C1 segment of cervical spinal cord (tissue), 14 donors: ENCODE measurements around the gene CLNS1A.
"Not testable (repeated sequence)": the region's sequence is repeated elsewhere in the genome, so short reads cannot be mapped to it uniquely, and the experiment has no call there.

Source experiments
- DNase-seq, 14 donors: peaks; one replicate each; lab custom pipeline; 2025; lab: John Stamatoyannopoulos, UW

CLNS1A gene, protein sequence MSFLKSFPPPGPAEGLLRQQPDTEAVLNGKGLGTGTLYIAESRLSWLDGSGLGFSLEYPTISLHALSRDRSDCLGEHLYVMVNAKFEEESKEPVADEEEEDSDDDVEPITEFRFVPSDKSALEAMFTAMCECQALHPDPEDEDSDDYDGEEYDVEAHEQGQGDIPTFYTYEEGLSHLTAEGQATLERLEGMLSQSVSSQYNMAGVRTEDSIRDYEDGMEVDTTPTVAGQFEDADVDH

DNA sequence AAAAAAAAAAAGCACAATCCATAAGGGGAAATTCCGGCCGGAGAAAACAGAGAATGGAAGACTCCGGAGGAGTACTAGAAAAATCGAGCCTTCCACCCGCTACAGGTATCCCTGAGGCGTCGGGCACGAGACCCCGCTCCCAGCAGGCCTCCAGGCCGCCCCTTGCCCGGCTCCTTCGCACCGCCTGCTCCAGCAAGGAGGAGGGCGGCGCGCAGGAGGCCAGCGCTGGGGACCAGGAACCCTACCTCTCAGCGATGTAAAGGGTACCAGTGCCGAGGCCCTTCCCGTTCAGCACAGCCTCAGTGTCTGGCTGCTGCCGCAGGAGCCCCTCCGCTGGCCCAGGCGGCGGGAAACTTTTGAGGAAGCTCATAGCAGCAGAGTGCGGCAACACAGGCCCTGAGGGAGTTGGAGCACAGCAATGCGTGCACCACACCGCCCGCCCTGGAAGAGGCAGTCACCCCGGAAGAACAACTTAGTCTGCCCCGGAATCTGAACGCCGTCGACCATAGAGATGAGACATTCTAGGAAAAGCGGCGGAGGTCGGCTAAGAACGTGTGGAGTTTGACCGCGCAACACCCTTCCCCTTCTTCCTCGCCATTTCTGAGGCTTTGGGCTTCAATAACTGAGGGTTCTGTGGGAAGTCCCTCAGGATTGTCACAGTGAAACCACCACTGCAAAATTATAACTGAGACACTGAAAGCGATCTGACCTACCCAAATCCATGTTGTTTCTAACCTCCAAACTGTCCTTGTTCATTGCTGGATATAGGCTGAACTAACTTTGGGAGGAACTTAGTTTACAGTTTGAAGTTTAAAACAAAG lies at the start of gene CLNS1A:
TSS of gene CLNS1A (minus strand) at position 450 of the 821 bp plus-strand sequence. CDS start at position 370, 80 bp downstream.
- DNase-seq, result peak; percentile 7 to 90 (median 86)

DNA sequence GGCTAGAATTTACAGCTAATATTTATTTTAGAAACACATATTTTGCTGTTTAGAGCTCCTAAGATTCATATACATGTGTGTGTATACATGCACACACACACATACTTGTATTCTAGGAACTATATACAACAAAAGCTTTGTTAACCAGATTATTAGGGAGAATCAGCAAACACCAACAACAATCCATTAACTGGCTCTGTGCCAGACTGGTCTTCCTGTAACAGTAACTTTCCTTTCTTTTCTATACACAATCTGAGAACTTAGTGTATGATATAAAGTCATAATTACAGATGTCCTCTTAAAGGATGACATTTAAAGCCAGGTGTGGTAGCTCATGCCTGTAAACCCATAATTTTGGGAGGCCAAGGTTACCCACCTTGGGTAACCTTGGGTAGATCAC lies 49.5 kb upstream of the CLNS1A start:
- no peak for DNase-seq

DNA sequence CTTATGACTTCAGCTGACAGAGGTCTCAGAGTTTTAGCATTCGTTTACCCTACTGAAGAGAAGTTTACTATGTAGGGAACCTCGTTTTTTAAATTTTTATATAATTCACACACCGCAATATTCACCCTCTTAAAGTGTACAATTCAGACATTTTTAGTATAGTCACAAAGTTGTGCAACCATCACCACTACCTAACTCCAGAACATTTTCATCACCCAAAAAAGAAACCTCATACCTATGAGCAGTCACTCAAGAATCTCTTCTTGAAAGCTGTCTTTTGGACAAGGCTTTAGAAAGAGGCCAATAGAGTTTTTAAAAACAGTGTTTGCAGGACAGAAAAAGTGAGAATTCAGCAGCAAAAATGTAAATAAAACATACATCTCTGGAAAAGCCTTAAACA lies 39.5 kb upstream of the CLNS1A start:
- DNase-seq, result no peak

DNA sequence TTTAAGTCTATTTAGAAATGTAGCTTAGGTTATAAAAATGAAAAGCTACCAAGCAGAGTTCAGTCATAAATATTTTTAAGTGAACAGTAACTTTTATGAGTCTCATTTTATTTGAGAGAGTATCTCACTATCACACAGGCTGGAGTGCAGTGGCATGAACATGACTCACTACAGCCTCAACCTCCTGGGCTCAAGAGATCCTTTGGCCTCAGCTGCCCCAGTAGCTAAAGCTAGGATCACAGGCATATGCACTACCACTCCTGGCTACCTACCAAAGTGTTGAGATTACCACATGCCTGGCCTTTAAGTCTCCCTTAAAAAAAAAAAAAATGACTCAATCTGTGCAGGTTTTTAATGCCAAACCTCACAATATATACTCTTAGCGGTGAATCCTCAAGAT lies 34.7 kb upstream of the CLNS1A start:
- DNase-seq, result peak in 1 of 14 donors; percentile 1

DNA sequence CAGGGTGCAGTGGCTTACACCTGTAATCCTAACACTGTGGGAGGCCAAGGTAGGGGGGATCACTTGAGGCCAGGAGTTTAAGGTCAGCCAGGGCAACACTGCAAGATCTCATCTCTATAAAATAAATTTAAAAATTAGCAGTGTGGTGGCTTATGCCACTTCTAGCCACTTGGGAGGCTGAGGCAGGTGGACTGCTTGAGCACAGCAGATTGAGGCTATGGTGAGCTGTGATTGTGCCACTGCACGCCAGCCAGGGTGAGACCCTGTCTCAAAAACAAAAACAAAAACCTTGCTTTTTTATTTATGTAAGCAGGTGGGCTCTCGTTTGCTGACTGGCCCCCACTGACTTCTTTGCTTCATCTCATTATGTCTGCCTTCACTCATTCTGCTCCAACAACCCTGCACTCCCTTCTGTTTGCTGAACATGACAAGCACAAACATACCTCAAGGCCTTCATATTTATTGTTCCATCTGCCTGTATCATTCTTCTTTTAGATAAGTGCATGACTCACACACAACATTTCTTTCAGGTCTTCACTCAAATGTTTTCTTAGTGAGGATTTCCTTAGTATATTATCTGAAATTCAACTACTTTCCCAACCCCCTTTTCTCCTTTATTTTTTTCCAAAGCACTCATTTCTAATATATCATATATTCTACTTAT lies 32.4 kb upstream of the CLNS1A start:
- DNase-seq, result no peak

DNA sequence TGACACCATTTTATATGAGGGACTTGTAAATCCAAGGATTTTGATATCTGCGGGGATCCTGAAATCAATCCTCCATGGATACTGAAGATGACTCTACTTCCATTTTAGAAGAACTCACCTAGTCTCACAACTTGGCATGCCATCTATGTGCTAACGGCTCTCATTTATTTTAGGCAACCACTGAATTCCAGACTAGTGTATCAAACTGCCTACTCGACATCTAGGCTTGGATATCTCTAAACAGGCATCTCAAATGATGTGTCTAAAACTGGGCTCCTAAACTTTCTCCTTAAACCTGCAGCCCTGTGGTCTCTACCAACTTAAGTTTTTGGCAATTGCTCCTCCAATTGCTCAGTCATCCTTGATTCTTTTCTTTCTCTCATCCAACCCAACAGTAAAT lies 31.2 kb upstream of the CLNS1A start:
- DNase-seq, result no peak

DNA sequence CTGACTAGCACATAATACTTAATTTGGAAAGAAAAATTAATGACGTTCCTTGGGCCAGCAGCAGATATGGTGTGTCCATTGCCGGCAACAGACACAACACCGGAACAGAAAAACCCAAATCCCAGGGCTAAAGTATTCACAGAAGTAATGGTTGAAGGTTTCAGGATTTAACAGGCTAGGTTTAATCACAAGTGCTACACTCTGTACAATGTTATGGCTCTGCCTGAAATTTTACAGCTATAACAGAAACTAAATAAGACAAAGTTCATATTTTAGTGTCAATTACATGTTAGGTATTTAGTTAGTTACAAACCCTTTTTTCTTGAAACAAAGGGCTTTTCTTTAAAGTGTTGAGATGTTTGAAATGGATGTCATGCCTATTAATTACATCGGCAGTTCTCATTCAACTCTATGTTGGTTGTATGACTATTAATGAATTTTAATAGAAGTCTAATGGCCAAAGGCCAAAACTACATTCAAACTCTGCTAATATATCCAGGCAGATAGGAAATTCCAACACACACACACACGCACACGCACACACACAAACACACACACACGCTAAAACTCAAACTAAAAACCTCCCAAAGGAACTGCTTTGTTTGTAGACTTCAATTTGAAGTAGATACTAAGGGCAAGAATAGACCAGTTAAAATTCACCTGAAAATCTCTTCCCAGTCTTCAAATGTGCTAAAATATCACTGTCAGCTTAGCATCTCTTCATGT lies 27.8 kb upstream of the CLNS1A start:
- DNase-seq, result no peak

DNA sequence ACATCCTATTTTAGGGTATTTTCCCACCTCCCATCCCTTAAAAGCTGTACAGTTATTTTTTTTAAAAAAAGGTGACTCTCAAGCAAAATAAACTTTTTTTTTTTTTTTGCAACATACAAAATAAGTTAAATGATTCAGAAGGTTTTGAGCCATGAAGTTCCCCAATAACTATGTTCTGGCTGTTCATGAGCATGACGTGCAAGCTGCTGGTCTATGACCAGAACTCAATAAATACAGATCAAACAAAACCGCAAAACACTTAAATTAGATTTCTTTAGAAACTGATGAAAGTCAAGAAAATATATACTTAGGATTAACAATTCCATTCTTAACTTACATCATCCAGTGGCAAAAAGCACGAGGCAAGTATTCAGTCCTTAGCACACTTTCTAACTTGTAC lies 24.1 kb upstream of the CLNS1A start:
- no peak for DNase-seq

DNA sequence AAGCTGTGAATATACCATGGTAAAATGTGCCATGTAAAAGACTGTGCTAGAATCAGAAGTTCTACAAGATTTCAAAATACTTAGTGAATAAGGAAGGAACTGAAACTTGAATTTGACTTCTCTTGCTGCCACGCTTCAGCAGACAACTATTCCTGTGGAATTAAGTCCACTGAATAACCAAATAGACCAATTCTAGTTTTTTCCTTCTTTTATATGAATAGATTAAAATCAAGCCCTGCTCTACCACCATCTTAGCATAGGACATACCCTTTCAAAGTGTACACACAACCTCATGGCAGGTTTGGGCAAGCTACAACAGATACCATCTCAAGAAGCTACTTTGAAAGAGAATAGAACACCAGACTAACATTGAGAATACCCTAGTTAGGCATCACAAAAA lies 23.4 kb upstream of the CLNS1A start:
- DNase-seq, result no peak

DNA sequence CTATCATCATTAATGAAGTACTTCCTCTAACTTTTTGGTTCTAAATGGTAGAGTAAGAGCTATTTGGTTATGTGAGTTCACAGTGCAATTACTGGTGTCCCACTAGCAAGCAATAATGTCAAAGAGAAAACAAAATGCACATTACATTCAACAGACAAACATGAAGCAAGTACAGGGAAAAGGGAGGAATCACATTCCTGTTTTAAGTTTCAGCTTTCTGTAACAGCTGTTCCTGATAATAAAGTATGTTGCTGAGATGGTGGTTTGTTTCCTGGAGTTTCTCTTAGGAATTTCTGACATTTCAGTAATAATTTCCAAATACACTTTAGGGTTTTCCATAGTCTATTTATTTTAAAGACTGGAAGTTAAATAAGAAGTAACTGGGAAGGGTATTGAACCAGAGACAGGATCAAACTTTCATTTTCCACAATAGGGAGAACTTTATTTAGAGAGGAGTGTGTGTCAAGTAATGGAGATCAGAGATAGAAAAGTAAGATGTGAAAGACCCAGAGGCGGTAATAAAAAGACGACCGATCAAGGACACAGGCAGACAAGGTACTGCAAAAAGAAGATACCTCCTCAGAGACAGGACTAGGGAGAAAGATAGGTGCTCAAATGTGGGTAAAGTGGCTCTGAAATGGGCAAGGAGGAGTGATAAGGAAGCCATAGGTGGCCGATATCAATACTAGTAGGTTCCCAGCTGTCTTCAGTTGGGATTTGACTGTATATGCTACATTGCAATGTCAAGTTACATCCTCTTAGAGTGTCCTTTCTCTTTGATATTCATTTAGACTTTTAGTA lies 20.8 kb upstream of the CLNS1A start:
- DNase-seq, result no peak

DNA sequence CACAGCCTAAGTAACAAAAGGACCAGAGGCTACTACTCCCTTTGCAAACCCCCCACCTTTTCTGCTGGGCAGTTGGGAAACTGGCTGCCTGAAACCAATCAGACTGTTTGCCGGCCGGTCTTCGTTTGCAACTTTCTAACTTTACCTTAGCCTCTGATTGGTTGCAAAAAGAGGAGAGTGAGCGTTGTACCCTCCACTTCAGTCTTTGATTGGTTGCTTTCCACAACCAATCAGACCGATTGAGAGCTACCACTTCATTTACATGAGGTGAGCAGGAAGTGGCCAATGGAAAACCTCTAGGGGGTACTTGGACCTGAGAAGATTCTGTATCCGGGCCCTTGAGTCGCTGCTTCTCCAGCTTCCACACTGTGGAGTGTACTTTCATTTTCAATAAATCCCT lies 18.8 kb upstream of the CLNS1A start:
- no peak for DNase-seq

DNA sequence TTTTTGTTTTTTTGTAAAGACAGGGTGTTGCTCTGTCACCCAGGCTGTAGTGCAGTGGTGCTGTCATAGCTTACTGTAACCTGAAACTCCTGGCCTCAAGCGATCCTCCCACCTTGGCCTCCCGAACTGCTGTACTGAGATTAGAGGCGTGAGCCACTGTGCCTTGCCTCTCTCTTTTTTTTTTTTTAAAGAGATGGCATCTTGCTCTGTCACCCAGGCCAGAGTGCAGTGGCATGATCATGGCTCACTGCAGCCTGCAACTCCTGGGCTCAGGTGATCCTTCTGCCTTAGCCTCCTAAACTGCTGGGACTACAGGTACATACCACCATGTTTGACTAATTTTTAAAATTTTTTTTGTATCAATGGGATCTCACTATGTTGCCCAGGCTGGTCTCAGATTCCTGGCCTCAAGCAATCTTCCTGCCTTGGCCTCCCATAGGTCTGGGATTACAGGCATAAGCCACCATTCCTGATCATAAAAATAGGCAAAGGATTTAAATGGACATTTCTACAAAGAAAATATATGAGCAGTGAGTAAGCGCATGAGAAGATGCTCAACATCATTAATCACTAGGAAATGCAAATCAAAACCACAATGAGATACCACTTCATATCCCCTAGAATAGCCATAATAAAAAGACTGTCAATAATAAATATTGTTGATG lies 17.3 kb upstream of the CLNS1A start:
- DNase-seq, result no peak

DNA sequence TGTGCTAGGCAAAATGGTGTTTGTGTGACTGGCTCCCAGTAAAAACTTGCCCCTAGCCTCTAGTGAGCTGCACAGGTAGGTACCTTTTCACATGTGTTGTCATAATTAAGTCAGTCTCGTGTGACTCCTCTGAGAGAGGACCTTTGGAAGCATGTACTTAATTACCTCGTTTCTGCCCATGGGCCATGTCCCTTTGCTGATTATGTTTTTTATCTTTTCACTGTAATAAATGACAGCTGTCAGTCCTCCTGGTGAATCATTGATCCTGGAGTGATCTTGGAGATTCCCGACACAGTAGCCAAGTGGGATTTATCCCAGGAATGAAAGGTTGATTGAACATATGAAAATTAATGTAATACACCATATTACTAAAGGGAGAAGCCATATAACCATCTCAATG lies 12.5 kb upstream of the CLNS1A start:
- no peak for DNase-seq

DNA sequence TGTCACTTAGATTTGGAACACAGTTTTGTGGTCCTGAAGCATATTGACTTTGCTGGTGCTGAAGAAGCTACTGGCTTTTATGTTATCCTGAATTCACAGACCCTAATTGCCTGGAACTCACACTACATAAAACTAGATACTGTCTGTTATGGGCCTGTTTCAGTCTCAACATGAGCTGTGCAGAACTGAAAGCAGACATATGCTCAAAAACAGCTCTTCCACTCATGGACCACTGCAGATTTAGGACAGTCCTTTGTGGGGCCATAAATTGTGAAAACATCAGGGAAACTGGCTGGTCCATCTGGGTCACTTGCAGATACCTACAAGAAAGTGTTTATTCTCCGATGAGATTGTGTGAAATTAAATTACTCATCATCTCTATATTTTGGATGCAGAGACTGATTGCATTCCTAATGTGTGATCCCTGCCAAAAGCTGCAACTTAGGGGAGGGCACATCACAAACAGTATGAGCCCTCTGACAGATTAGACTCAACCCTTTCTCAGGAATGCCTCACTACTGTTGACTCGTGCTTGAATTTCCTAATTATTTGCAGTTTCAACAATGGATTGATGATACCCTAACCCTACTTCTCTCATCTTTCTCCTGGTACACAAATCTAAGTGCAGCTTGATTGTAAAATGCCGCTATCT lies 10.2 kb upstream of the CLNS1A start:
- no peak for DNase-seq

DNA sequence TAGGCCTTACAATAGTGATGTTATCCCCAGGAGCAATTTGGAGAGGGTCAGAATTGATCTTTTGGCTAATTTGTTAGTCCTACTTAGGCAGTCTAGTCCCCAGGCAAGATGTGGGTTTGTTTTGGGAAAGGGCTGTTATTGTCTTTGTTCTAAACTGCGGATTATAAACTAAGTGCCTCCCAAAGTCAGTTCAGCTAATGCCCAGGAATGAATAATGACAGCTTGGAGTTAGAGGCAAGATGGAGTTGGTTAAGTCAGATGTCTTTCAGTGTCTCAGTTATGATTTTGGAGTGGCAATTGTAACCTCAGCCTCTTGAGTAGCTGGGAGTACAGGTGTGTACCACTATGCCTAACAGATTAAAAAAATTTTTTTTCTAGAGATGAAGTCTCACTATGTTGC lies 7.3 kb upstream of the CLNS1A start:
- DNase-seq, result no peak

DNA sequence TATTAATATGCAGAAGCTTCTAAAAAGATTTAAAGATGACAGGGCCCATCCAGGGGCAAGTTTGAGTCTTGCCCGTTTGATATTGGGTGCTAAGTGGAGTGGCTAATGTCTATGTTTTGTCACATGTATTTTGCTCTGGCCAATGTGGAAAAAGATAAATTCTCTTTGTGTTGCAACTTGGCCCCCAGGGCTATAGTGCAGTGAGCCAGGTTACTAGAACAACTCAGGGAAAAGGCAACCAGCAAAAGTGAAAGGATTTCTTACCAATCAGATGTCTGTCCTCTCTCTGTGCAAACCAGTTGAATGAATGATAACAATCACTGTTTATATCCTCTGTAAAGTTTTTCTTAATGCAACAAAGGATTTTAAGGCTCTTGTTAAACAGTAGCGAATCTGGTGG lies 4.6 kb upstream of the CLNS1A start:
- no peak for DNase-seq

DNA sequence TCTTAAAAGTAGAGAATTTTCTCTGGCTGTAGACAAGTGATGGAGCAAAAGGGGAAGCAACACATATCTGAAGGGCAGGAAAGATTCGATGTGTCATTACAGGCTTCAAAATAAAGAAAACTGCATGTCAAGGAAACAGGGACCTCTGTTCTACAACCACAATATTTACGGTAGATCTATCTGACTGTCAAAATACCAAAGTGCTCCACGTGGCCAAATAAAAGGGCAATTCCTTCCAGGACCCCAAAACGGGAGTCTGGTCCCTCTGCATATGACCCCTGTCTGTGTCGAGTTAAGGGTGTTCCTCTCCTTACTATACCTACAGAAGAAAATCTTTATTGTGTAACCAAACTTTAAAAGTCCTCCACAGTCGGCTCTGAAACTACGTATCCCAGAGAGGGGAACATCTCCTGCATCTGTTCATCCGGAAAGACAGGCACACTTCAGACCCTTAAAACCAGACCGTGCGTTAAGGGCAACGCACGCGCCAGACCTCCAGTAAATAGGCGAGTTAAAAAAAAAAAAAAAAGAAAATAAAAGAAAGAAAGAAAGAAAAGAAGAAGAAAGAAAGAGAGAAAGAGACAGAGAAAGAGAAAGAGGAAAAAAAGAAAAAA lies 756 bp downstream of the CLNS1A start:
- DNase-seq, result no peak

DNA sequence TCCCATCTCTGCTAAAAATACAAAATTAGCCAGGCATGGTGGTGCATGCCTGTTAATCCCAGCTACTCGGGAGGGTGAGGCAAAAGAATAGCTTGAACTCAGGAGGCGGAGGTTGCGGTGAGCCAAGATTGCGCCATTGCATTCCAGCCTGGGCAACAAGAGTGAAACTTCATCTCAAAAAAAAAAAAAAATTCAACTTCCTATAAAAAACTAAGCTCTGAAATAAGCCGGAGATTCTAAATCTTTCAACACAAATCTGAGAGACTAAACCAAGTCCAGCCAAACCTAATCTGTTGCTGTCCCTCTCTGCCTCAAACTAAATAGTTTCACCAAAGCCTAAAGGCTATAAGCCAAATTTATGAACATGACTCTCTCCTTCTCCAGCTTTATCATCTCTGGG lies 3.7 kb downstream of the CLNS1A start:
- not testable (repeated sequence) for DNase-seq

DNA sequence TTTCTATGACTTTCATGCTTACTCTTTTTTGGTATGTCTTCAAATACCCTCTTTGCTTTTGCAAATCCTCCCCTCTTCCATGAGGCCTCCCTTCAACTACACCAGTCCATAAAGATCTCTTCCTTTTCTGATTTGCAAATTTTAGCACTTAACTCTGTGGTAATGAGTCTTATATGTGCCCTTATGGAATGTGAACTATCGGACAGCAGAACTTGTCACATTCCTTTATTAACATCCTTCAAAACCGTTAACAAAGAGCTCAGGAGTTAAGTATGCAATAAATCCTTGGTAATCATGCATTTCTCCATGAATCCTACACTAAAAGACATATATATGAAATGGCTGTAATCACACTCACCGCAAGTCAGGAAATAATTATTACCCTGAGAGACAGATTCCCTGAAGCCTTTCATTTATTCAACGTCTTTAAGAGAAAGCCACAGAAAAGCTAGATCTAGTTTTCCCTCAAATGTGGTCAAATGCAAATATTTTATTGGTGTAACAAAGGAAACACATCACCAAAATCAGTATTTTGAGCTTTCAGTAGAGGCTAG lies 7.4 kb downstream of the CLNS1A start:
- DNase-seq, result no peak
